Activated CD4-positive, CD25-positive, alpha-beta regulatory T cell treated with anti-CD3 and anti-CD28 coated beads, Interleukin-2, amount 50 U/mL, for 24 hours (primary cell): ENCODE measurements around the gene PPARG.

Source experiments
- ATAC-seq, 2 donors: fragments of 150-1000 bp; cut with Tn5 transposase; one replicate each; pipeline ENCODE4 v1.10.0; 2021; ENCODE audit warnings: mild to moderate bottlenecking in 1 of 2, moderate library complexity in 1 of 2

The PPARG gene

DNA sequence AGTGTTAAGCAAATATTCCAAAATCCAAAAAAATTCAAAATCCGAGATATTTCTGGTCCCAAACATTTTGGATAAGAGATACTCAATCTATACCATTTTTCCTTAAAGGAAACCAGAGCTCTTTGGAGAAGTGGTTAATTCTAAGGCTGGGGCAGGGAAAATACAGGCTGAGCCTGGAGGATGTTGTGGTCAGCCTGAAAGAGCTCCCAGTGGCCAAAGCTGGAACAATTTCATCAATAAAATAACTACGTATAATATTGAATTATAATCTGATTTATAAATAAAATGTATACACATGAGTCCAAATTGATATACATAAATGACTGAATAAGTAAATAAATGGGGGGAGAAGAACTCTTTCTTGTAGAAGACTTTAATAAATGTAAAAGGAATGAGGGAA is 24.6 kb downstream of the PPARG start:
- no peak for ATAC-seq

DNA sequence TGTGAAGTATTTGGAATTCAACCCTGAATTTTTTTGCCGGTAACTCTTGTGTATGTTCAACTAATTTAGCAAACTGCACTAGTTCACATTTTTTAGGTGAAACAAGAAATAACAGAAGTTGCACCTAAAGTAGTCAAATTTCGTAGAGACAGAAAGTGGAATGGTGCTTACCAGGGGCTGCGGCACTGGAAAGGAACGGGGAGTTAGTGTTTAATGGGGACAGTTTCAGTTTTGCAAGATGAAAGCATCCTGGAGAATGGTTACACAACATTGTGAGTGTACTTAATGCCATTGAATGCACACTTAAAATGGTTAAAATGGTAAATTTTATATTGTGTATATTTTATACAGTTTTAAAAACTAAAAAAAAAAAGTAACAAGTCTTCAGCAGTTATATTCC is 27.4 kb downstream of the PPARG start:
- ATAC-seq = no peak

DNA sequence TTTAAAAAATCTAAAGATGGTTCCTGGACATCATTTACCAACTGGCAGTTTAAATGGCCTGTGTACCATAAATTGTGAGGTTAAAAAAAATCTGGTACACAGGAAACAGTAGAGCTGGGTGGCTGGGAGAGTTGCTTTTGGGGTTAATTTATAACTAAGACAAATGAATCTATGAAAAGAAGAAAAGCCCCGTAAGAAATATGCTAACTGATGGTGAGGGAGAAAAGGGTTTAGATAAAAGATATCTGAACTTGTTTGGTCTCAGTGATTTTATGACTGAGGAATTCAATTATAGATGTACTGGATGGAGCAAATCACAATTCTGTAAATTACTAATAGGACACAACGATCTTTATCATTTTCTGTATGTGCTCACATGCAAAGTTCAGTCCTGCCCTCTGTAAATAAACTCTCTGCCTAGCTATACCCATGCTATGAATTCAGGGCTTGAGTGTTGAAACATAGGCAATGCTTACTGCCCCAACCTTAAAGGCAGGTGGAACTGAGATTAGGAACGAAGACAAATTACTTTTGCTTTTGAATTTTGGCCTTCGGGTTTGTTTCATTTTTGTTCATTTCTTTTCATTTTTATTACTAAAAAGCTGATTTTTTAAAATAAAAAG is 28.0 kb downstream of the PPARG start:
- ATAC-seq = no peak

DNA sequence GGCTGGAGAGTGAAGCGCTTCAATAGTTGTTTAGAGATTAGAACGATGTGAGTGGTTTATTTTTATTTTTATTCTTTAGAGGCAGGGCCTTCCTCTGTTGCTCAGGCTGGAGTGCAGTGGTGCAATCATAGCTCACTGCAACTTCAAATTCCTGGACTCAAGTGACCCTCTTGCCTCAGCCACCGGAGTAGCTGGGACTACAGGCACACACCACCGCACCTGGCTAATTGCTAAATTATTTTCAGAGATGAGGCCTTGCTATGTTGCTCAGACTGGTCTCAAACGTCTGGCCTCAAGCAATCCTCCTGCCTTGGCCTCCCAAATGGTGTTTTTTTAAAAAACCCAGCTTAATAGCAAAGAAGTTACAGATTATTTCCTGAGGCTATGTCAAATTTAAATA is 29.0 kb downstream of the PPARG start:
- ATAC-seq = no peak

DNA sequence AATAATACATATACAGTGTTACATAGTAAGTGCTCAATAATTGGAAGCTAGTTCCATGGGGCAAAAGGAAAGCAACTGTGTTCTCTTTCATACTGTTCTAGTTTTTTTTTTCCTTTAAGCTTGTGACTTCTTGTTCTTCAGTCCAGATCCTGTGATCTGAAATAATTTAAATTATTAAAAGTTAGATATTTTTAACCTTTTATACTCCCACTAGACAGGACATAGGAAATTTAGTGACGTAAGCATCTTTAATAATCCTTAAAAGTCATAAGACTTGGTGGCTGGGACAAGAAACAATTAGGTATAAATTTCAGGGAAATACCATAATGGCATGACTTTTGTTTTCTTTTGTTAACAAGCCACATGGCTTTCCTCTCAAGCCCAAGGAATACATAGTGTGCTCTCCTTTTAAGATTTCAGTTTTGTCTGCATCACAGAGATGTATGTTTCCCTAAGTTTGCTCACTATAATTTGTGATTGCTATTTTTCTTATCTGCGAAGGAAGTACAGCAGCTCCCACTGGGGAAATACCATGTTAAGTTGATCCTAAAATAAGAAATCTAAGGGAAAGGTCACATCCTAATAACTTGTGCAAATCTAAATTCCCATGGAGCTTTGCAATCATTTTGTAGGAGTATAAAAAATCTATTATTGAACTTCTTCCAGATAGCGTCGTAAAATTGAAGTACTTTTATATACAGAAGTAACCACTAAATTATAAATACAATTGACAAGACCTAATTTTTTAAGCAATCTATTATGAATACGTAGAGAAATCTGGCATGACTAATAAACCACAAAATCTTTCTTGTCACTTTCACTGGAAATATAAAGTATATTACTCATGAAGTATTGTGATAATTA is 30.1 kb downstream of the PPARG start:
- ATAC-seq = no peak

DNA sequence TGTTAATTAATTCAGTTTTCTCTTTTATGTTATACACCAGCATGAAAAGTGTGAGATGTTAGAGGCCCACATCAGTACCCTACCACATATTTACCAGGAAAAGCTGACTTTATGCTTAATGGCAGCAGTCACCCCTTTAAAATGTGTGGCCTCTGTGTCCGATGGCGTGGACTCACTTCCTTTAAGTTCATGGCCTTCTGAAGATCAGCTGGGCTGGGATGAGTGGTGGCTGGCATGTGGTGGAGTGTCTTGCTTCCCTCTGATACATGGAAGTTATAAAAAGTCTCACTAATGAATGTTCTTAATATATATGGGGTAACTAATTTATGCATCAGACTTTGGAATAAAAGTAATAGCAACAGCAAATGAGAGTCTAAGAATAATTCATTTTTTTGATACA is 32.1 kb downstream of the PPARG start:
- no peak for ATAC-seq

DNA sequence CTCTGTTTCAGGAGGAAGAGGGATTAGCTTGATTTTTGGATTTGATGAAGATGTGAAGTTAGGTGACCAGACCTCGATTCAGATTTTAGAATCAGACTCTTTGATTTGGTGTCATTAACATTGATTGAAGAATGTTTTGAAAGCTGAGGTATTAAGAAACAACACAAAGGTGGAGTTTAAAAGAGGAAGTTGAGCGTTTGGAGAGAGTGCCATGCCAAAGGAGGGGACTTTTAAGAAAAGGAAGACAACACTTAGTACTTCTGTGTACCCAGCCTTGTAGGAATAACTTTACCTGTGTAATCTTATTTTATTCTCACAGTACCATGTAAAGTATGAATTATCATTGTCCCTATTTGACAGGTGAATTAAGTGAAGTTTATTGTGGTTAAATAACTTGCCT is 34.4 kb downstream of the PPARG start:
- ATAC-seq = no peak

DNA sequence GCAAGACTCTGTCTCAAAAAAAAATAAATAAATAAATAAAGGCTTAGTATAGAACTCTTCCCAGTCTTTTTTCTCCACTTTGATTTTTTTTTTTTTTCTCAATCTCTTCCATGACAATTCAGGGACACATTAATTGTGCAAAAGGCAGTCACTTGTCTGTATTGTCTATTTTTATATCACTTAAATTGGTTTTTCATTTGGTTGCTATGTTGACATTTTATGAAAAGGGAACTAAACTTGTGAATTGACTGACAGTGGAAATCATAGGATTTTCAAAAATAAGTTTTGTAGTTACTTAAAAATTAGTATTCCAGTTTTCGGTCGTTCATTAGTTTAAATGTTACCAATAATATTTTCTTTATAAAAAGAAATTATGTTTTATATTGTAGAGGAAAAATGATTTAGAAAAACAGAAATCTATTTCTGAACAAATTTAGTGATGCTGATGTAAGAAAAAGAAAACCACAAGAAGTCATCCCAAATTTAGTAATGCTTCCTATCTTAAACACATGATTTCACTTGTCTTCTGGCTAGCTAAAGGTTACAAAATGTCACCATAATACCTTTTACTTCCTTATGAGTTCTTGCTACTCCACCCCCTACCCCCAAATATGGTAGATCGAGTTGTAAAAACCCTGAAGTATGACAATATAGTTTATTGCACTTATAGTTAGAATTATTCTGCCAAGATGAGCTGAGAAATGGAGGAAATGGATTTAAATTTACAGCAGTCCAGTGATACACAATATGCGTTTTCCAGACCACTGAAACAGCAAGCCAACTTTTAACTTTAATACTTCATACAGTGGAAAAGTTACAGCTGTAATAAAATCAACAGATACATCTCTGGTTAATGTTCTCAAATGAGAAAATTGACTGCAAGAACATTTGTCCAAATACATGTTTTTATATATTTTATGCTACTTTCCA is 37.0 kb downstream of the PPARG start:
- ATAC-seq = no peak

DNA sequence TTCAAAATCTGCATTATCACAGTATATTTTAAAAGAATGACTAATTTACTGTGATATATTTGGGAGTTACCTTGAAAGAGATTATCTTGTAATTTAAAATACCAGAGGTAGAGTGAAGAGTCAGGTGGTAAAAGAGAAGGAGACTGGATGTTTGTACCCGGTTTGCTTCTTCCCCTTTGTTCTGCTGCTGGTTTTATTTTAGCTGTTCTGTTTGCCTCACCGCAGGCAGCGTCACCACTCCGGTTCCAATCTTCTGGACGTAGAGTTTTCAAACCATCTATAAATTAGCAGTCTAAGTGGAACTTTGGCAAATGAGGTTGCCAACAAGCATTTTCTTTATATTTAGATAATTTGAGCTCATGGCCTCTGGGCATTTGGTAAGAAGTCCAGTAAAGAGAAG is 38.2 kb downstream of the PPARG start:
- no peak for ATAC-seq

DNA sequence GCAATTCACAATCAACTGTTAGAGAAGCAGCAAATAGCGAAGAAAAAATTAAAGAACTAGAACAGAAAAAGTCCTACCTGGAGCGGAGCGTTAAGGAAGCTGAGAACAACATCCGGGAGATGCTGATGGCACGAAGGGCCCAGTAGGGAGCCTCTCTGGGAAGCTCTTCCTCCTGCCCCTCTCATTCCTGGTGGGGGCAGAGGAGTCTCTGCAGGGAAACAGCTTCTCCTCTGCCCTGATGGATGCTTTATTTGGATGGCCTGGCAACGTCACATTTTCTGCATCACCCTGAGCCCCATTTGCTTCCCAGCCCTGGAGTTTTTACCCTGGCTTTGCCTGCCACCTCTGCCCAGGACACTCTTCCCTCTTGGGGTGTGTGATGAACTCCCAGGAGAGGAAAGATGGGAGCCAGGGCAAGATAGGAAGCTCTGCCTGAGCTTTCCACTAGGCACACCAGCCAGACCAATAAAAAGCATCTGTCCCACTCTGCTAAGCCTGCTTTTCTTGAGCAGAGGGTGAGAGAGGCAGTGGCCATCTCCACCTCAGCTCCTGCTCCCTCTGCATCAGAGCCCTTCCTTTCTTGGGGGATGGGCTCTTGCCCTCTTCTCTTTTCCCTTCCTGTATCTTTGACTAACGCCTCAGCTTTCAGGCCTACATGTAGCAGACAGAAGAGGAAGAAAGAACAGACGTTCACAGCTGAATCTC is 39.4 kb downstream of the PPARG start:
- ATAC-seq = no peak

DNA sequence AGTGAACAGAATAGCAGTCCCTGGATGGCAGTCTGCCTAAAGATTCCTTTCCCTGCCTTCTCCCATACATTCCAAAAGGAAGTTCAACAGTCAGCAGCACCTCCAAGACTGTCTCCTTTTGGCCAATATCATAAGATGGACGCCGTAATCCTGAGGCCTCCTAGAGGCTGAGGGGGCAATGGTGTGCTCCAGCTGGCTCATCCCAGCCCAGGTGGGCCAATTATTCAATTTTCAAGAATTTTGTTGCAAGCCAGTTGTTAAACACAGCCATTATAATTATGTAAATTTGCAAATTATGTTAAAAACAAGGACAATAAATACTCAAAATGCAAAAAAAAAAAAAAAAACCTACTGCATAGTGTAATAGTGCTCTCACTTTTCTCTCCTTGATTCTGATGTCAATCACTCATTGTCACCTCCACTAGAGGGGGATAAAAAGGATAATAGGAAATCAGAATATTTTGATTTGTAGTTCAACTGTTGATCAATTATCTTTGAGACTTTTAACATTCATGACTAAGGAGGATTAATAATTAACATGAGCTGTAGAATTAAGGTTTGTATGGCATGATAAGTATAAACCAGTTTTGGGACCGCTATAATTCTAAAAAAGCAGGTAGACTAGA is 40.1 kb downstream of the PPARG start:
- no peak for ATAC-seq

DNA sequence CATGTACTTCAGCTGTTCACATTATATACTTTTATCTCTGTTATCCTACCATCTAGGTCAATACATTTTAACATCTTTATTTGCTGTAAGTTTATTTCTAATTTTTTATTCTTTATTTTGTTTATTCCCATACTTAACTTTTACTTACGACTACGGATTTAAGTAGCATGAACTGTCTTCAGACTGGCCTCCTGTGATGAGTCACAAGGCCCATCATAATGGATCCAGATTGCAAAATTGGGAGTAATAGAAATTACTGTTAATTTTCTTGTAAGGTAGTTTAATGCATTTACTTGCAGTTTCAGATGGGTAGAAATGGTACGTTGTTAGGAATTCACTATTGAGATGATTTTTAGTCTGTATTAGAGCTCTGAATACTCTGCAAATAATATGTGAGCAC is 45.9 kb downstream of the PPARG start:
- ATAC-seq = no peak

DNA sequence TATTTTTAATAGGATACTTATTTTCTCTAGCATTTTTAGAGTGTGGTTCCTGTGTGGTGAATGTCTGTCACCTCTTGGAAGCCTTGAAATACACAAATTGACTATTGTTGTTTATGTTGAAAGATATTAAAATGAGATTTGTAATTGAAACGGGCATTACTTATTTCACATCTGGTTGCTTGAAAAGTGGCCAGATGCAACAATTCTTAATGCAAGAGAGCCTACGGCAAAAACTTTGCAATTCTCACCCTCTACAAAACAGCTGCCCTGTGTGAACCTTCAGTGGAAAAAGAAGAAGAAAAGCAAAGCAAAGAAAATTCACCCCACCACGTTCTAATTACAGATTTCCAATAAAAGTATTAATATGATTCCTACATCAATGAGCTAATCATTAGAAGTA is 46.6 kb downstream of the PPARG start:
- ATAC-seq = no peak

DNA sequence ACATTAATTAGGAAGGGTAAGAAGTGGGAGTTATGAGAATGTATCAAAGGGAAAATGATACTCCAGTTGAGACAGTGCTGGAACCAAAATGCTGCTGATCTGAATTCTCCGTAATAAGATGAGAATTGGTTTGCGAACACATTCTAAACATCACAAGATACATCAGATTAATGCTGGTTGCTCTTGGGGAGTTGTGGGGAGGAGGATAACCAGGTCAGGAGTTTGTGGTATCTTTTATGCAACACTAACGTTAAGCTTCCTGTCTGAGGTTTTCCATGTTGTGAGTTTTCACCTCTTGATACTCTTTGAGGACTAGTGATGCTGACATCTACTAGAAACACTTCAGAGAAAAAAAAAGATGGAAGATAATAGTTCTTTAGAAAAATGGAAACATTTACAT is 47.2 kb downstream of the PPARG start:
- peak in 1 of 2 donors; percentile 38 for ATAC-seq

DNA sequence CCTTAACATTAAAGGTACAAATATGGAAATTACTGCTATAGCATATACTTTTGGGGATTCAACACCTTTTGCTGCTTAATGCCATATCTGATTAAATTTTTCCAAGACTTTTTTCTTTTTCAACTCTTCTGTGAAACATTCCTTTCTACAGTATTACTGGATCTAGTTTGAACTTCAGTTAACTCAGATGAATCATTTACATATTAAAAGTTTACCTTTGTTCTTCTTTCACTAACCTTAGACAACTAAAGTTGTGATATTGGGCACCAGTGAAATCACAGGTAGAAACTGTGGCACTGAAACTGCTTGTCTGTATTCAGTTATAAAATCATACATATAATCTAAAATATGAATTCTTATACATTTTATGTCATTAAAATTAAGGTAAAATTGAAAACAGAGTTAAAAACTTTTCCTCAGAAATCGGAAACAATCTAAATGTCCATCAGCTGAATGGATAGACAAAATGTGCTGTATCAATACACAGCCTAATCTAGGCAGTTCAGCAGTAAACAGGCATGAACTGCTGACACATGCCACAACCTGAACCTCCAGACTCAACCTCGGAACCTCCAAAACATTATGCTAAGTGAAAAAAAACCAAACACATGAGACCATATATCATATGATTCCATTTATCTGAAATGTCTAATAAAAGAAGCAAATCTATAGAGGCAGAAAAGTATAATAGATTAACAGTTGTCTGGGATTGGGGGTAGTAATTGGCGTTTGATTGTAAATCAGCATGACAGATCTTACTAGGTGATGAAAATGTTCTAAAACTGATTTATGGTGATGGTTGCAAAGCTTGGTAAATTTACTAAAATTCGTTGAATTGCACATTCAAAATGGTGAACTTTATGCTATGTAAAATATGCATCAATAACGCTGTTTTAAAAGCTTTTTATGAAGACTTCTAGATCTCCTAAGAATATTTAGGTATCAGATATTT is 50.0 kb downstream of the PPARG start:
- no peak for ATAC-seq

DNA sequence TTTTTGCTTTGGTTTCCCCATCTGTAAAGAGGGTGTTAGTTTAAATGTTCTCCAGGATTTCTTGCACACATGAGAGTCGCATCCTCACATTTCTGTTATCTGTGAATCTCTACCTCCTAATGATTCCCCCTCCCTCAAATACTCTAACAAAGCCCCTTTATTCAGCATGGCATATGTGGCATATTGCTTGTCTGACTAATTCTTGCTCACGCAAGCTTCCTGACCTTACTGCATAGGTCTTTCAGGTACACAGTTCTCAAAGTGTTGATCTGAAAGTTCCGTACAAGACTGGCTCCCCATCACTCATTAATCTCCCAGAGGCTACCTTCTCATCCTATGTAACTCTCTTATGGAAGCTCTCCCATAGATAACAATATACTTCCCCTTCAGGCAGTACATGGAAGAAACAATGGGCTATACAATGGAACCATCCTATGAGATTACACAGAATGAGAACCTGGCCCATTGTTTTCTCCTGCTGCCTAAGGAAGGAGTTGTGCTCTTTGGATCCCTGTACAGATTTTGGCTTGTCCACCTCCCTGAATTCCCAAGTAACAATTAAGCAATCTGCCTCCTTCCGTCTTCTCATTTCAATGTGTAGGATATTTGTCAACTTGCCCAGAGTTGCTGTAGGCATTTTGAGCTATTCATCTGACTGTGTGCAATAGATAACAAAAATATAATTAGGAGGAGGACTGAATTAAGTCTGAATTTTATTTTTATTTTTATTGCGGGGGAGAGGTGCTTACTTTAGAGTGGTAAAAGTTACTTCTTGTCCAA is 51.0 kb downstream of the PPARG start:
- ATAC-seq = no peak

DNA sequence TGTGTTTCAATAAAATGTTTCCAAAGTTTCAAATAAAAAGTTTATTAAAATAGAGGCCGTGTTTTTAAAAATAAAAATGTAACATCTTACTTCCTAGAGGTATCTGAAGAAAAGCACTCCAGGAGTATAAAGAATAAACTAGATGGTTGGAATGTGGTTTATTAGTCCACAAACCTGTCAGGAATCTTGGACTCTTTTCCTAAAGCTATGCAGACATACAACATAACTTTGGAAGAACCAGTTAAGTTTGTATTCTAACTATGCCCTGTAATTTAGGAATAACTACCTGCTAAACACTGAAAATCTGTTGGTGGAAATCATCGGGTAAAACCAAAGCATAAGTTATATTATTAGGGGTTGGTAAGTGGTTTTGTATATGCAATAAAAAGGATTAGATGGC is 51.6 kb downstream of the PPARG start:
- no peak for ATAC-seq

DNA sequence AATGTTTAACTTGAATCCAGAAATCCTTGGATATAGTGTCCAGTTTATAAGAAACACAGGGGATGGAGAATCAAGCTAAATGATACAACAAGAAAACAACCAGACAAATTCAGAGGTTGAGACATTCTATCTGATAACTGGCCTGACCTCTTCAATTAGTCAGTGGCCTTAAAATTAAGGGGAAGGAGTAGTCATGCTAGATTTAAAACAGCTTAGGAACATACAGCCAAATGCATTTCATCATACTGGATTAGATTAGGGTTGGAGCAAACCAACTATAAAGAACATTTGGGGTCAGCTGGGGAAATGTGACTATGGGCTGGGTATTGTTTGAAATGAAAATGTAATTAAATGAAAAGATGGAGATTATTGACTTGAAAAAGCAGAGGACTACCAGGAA is 53.3 kb downstream of the PPARG start:
- ATAC-seq = no peak

DNA sequence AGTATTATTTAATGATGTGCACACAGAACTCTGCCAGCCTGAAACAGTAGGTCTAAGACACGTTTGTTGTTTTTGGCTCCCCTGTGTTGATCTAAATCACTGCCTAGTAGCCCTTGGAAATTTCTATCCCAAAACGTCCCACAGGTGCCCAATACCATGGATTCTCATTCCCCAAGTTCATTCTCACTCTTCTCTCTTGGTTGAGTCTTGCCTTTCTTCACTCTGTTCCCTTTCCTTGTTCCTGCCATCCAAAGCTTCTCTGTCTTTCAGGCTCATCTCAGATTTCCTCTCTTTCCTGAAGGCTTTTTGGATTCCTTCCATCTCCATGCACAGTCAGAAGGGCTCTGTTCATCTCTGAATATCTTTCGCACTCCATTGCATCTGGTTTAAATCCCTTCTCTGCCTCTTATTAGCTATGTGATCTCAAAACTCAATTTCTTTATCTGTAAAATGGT is 54.2 kb downstream of the PPARG start:
- ATAC-seq = no peak

DNA sequence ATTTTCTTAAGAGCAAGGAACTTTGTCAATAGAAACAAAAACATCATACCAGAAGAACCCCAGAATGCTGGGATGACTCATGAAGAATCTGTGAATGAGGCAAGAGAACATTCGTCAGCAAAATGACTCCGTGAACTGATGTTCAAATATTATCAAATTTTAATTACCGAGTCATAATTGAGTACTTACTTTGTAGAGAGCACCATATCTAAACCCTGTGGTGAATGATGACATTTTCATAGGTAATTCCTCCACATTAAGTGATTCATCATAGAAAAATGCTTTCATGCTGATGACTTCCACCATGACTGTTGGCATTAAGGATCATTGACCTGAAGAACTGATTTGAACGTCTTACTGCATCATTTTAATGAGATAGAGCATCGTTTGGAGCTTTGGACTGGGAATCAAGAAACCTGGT is 56.3 kb downstream of the PPARG start:
- peak; percentile 56 to 78 for ATAC-seq
